Measurements from ENCODE around the gene DENND6B.
"Not testable (repeated sequence)": the region's sequence is repeated elsewhere in the genome, so short reads cannot be mapped to it uniquely, and the experiment has no call there.

Gene DENND6B

GRCh38 chr22:50284479-50284878 is 42.3 kb downstream of the DENND6B start:
- no peak for DNase-seq

GRCh38 chr22:50283821-50284220 is 43.0 kb downstream of the DENND6B start:
- no peak for DNase-seq

GRCh38 chr22:50282361-50283155 is 44.3 kb downstream of the DENND6B start:
- no peak for DNase-seq

- no peak for DNase-seq
Observed at GRCh38 chr22:50281957-50282356, 44.9 kb downstream of the DENND6B start.

- no peak for DNase-seq
Observed at GRCh38 chr22:50281384-50281760, 45.4 kb downstream of the DENND6B start.

- no peak for DNase-seq
Observed at GRCh38 chr22:50280708-50281383, 46.0 kb downstream of the DENND6B start.

GRCh38 chr22:50280022-50280707 is 46.6 kb downstream of the DENND6B start:
- DNase-seq = no peak

GRCh38 chr22:50278956-50279619 is 47.7 kb downstream of the DENND6B start:
- DNase-seq = no peak

GRCh38 chr22:50278461-50278860 is 48.4 kb downstream of the DENND6B start:
- DNase-seq = no peak

- no peak for DNase-seq
Observed at GRCh38 chr22:50277761-50278160, 49.1 kb downstream of the DENND6B start.

- peak; percentile 57 to 65 for DNase-seq
Observed at GRCh38 chr22:50276143-50276542, 50.7 kb downstream of the DENND6B start.

GRCh38 chr22:50275181-50276055 is 51.4 kb downstream of the DENND6B start:
- no peak for DNase-seq

- no peak for DNase-seq
Observed at GRCh38 chr22:50274771-50275170, 52.0 kb downstream of the DENND6B start.

- peak; percentile 47 to 51 for DNase-seq
Observed at GRCh38 chr22:50274311-50274710, 52.5 kb downstream of the DENND6B start.

GRCh38 chr22:50273781-50274180 is 53.0 kb downstream of the DENND6B start:
- not testable (repeated sequence) for DNase-seq

GRCh38 chr22:50273352-50273751 is 53.5 kb downstream of the DENND6B start:
- not testable (repeated sequence) for DNase-seq

GRCh38 chr22:50272044-50272802 is 54.6 kb downstream of the DENND6B start:
- no peak for DNase-seq

GRCh38 chr22:50271519-50271970 is 55.3 kb downstream of the DENND6B start:
- DNase-seq = peak; percentile 68 to 72

GRCh38 chr22:50270666-50271394 is 56.0 kb downstream of the DENND6B start:
- peak; percentile 63 to 73 for DNase-seq

GRCh38 chr22:50269970-50270665 is 56.7 kb downstream of the DENND6B start, which contains the start of gene MAPK11:
TSS of gene MAPK11 (minus strand) at chr22:50270380. CDS start at chr22:50270292, 88 bp downstream.
- peak; percentile 78 to 85 for DNase-seq

Measured in CD4-positive, alpha-beta T cell treated with Interleukin-1 beta for 1 hour (primary cell).